ENCODE results near the gene PAK1. TPM values are rescaled to one million over a fixed set of nuclear protein-coding genes. Genes with fewer than 3 reads are reported as not detected.

Gene PAK1
- total RNA-seq, 1 donor, result 69.1 TPM

- DNase-seq (ENCODE audit: low read depth), result no peak
- no peak overlapping the region for H3K4me3 ChIP-seq (ENCODE audit: low read depth, low read length)
- TF ChIP-seq, protein P1, sequence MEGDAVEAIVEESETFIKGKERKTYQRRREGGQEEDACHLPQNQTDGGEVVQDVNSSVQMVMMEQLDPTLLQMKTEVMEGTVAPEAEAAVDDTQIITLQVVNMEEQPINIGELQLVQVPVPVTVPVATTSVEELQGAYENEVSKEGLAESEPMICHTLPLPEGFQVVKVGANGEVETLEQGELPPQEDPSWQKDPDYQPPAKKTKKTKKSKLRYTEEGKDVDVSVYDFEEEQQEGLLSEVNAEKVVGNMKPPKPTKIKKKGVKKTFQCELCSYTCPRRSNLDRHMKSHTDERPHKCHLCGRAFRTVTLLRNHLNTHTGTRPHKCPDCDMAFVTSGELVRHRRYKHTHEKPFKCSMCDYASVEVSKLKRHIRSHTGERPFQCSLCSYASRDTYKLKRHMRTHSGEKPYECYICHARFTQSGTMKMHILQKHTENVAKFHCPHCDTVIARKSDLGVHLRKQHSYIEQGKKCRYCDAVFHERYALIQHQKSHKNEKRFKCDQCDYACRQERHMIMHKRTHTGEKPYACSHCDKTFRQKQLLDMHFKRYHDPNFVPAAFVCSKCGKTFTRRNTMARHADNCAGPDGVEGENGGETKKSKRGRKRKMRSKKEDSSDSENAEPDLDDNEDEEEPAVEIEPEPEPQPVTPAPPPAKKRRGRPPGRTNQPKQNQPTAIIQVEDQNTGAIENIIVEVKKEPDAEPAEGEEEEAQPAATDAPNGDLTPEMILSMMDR (IDR thresholded peaks at IDR 0.05; ENCODE audit: insufficient read depth, low read depth, low read length), result no peak
These were observed 99.3 kb downstream of the PAK1 start for GRCh38 chr11:77374611-77375031.

- DNase-seq (ENCODE audit: low read depth), result no peak
- TF ChIP-seq, protein P1 (IDR thresholded peaks at IDR 0.05; ENCODE audit: insufficient read depth, low read depth, low read length), result no peak
- H3K4me3 ChIP-seq (ENCODE audit: low read depth, low read length), result no peak overlapping the region
These were observed 99.8 kb downstream of the PAK1 start for GRCh38 chr11:77374108-77374507.

GRCh38 chr11:77372726-77373125 is 101.2 kb downstream of the PAK1 start:
- H3K4me3 ChIP-seq (ENCODE audit: low read depth, low read length), result no peak overlapping the region
- DNase-seq (ENCODE audit: low read depth), result no peak
- TF ChIP-seq, protein P1 (IDR thresholded peaks at IDR 0.05; ENCODE audit: insufficient read depth, low read depth, low read length), result no peak

- DNase-seq (ENCODE audit: low read depth), result no peak
- TF ChIP-seq, protein P1 (IDR thresholded peaks at IDR 0.05; ENCODE audit: insufficient read depth, low read depth, low read length), result no peak
- no peak overlapping the region for H3K4me3 ChIP-seq (ENCODE audit: low read depth, low read length)
These were observed 102.2 kb downstream of the PAK1 start for GRCh38 chr11:77371646-77372045.

GRCh38 chr11:77370217-77370616 is 103.7 kb downstream of the PAK1 start:
- no peak overlapping the region for H3K4me3 ChIP-seq (ENCODE audit: low read depth, low read length)
- TF ChIP-seq, protein P1 (IDR thresholded peaks at IDR 0.05; ENCODE audit: insufficient read depth, low read depth, low read length), result no peak
- no peak for DNase-seq (ENCODE audit: low read depth)

- TF ChIP-seq, protein P1 (IDR thresholded peaks at IDR 0.05; ENCODE audit: insufficient read depth, low read depth, low read length), result no peak
- no peak overlapping the region for H3K4me3 ChIP-seq (ENCODE audit: low read depth, low read length)
- peak; percentile 54 for DNase-seq (ENCODE audit: low read depth)
These were observed 112.7 kb downstream of the PAK1 start for GRCh38 chr11:77361184-77361583.

- DNase-seq (ENCODE audit: low read depth), result no peak
- TF ChIP-seq, protein P1 (IDR thresholded peaks at IDR 0.05; ENCODE audit: insufficient read depth, low read depth, low read length), result no peak
- H3K4me3 ChIP-seq (ENCODE audit: low read depth, low read length), result no peak overlapping the region
These were observed 114.4 kb downstream of the PAK1 start for GRCh38 chr11:77359481-77359880.
